DMS 273 treated with DMSO at 0.1 percent for 48 hours (cell line): ENCODE results near the gene KLHDC7A.

ENCODE experiments used
- DNase-seq: peaks from one replicate; lab custom pipeline; 2025; lab: John Stamatoyannopoulos, UW

The KLHDC7A gene

DNA sequence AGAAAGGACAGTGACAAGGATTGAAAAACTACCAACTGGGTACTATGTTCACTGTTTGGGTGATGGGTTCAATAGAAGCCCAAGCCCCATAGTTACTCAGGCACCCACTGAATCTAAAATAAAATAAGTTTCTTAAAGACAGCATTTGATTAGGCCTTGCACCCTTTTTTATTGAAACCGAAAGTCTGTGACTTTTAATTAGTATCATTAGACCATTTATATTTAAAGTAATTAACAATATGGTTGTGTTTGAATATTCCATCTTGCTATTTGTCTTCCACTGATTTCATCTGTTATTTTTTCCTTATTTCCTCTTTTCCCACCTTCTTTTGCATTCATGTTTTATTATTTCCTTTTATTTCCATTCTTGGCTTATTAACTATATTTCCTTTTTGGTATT, 27.4 kb downstream of the KLHDC7A start:
- DNase-seq: no peak

- no peak for DNase-seq
These were observed 30.6 kb downstream of the KLHDC7A start for GRCh38 chr1:18511149-18511873.

GRCh38 chr1:18511874-18512150, 31.1 kb downstream of the KLHDC7A start:
- no peak for DNase-seq

DNA sequence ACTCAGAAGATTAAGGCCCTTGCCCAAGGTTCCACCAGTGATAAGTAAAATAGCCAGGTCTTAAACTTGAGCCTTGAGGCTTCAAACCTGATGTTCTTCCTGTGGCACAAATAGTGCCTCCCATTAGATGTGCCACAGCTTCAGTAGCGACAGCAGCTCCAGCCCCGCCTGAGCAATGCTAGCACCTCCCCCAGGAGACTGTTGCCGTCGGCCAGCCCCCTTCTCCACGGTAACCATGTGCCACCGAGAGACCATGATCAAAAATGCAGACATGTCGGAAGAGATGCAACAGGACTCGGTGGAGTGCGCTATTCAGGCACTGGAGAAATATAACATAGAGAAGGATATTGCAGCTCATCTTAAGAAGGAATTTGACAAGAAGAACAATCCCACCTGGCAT, 32.2 kb downstream of the KLHDC7A start:
- no peak for DNase-seq

DNA sequence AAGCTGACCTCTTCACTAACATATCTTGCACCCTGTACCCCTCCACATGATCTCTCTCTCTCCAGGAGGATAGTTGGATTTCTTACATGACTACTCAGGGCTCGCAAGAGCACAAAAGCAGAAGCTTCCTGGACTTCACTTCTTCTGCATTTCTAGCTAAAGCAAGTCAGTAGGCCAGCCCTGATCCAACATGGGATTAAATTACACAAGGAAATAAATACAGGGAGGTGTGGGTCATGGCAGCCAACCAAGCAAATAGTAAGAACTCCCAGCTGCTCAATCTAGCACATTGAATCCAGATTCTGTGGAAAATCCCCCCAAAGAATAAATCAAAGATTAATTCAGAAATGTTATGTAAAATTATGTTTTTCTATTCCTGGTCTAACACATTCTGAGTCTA, 33.3 kb downstream of the KLHDC7A start:
- DNase-seq: no peak

- DNase-seq: no peak
These were observed 34.5 kb downstream of the KLHDC7A start for GRCh38 chr1:18515120-18515667.

- no peak for DNase-seq
These were observed 35.7 kb downstream of the KLHDC7A start for GRCh38 chr1:18516473-18516872.

- DNase-seq: no peak
These were observed 45.9 kb downstream of the KLHDC7A start for GRCh38 chr1:18526436-18527275.

GRCh38 chr1:18527514-18527913, 46.8 kb downstream of the KLHDC7A start:
- DNase-seq: no peak

DNA sequence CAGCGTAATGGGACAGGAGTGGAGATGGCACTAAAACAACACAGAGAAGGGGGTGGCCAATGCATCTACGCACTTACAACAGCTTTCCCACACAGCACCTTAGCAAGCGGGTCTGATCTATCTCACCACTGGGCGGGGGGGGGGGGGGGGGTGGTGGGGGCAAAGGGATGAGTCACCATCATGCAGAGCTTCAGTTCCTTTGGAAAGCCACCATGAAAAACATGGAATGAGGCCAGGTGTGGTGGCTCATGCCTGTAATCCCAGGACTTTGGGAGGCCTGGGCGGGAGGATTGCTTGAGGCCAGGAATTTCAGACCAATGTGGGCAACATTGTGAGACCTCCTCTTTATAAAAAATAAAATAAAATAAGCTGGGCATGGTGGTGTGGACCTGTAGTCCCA, 47.2 kb downstream of the KLHDC7A start:
- no peak for DNase-seq

- no peak for DNase-seq
These were observed 47.9 kb downstream of the KLHDC7A start for GRCh38 chr1:18528616-18529015.

DNA sequence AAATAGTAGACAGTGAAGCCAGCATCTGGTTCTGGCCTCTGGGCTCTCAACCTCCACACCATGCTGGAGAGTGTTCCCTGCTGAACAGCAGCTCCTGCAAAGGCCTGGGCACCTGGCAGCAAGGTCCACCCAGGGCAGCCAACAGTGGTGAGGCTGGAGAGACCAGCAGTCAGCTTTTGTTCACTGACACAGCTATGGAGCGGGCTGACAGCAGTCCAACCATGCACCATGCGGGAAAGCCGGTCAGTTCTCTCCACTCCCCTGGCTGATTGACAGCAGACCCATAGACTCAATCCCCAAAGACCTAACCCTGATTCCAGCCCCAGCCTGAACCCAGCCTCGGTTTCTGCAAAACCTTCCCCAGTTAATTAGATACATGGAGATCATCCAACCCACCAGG, 49.0 kb downstream of the KLHDC7A start:
- no peak for DNase-seq

GRCh38 chr1:18530587-18531502, 50.1 kb downstream of the KLHDC7A start:
- no peak for DNase-seq

DNA sequence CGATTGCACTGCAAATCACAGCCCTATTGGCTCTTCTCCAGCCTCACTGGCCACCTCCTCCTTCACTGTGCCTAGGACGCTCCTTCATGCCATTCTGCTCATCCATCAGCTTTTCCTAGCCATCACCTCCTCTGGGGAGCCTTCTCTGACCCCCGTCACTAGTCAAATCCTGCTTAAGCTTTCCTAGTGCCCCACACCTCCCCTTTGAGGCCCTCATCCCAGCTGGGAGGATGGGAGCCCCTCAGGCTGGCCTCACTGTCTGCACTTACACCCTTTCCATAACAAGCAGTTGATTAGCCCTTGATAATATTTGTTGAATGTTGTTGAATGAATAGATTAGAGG, 50.7 kb downstream of the KLHDC7A start:
- no peak for DNase-seq

- no peak for DNase-seq
These were observed 51.9 kb downstream of the KLHDC7A start for GRCh38 chr1:18532390-18533170.

- DNase-seq: no peak
These were observed 52.5 kb downstream of the KLHDC7A start for GRCh38 chr1:18533259-18533658.

DNA sequence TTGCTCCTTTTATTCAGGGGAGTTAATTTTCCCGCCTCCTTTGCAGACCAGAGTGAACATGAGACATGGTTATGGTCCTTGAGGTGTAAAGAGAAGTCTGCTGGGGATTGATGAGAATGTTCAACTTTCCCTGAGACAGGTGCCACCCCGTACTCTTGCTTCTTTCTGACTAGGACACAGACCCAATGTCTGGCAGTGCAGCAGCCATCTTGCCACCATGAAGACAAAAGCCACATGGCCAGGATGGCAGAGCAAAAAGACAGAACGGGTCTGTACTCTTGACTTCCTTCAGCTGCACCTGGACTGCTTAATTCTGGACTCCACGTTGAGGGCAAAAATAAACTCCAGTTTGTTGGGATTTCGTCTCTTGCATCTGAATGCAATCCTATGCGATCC, 54.1 kb downstream of the KLHDC7A start:
- no peak for DNase-seq
